Astrocyte of the hippocampus (primary cell): Measurements from ENCODE around the gene BMF.
"Not testable (repeated sequence)": the region's sequence is repeated elsewhere in the genome, so short reads cannot be mapped to it uniquely, and the experiment has no call there.

ENCODE experiments used
- DNase-seq: peaks from one replicate; pipeline ENCODE4 v3.0.0; 2011; ENCODE audit warnings: low read depth, low spot score

The BMF gene, protein sequence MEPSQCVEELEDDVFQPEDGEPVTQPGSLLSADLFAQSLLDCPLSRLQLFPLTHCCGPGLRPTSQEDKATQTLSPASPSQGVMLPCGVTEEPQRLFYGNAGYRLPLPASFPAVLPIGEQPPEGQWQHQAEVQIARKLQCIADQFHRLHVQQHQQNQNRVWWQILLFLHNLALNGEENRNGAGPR

DNA sequence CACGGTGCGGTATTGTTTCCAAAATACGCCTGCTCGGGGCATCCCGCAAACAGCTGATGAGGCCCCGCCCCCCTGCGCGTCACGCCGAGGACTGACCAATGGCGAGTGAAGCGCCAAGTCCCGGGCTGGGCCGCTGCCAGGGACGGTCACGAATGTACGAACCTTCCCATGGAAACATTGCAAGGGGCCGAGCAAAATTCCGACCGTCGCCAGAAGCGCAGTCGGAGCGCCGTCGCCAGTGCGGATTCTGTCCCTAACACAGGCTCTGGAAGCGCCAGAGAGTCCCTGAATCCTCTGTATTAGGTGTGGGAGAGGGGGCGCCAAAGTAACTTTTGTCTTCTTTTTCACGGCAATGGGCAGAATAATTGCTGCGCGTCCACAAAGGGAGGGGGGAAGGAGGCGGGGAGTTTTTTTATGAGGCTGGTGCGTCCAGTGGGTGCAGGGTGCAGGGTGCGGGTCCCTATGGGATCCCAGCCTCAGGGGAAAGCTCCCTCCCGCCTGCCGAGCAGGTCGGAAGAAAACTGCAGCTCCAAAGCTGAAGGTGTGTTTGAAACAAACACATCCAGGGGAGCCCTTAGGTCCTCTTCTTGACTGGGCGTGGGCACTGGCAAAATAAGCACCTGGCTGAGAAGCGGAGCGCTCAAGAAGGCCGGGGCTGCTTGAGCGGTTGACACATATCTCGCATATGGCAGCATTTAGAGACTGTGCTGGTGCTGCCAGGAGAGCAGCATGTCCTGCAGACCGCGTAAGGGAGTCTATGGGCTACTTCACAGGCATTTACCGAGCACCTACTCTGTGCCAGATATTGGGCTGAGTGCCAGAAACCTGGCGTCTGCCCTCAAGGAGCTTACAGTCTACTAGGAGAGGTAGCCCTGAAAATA, at the start of gene BMF:
TSS of gene BMF (minus strand) at position 25 of the 881 bp plus-strand sequence. CDS start 2,793 bp downstream, outside the sequence.
- DNase-seq: peak; percentile 100

DNA sequence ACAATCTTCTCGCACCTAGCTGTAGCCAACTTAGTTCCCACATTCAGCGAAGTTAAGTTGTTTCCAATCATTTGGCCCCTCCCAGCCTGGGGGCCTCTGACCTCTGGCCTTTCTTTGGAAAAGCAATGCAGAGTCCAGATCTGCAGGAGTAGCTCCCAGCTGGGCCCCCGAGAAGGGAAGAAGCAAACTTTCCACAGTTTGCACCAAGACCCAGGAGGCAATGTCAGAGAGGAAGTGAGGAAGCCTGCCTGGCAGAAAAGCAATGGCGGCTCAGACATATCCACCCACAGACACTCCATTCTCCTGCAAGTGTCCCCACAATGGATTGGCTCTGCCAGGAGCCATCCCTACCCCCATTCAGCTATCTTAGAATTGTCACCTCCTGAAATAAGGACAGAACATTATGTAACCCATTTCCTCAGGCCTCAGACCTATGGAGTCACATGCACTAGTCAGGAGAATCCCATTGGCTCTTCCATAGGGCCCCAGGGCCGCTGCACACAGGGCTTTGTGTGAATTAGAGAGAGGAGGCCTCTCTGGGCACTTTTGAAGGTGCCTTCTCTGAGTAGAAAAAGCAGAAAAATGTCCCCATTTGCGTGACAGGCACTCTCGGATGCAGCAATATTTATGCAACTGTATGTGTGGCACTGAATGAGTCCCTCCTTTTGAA, 49.2 kb upstream of the BMF start:
- DNase-seq: no peak

DNA sequence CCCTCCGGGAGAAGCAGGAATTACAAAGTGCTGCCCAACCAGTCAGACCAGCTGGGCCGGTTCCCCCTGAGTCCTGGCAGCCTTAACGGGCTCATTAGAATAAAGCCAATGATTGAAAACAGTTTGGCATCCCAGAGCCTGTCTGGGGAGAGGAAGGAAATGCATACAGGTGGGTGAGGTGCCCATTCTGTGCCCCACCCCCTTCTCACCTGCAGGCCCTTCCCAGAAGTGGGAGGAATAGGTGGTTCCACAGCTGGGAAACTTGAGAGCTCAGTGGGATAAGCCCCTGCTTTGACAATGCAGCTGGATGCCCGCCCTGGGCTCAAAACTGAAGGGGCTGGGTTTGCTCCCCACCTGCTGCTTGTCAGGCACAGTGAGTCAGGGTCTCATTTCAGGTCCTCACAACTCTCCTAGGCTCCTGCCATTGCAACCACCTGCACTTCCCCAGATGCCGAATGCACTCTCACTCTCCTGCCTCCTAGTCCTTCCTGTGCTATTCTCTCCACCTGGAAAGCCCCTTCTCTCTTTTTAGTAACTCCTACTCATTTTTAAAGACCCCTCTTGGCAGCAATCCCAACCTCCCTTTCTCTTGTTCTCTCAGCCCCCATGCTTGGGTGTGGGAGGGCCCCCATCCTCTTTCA, 46.7 kb upstream of the BMF start:
- DNase-seq: no peak

DNA sequence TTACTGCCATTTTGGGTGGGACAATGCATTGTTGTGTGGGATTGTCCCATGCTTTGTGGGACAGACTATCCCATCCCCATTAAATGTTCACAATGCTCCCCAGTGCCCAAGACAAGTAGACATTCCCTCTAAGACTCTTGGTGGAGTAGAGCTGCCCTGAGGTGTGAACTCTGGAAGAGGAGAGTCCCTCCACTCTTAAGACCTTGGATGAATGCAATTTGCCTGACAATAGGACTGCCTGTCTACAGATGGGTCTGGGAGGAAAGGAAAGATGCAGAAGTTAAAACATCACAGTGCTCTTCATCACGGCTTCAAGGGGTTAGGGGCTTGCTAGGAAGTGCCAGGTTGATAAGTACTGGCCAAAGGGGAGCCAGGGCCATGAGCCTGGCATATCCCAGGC, 46.1 kb upstream of the BMF start:
- DNase-seq: not testable (repeated sequence)

DNA sequence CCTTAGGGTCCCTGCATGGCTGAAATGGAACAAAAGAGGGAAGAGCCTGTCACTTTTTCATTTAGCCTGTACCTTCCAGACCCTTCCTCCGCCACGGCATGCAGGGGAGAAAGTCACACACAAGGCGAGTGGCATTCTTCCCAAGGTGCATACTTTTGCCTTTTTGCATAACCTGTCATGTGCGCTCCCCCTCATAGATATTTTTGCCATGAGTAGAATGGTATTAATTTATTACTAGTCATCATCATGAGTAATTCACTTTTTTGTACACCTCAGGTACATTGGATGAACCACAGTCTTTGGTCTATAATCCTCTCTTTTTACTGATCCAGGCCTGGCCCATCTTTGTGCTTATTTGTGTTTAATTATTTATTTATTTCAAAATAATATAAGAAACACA, 43.3 kb upstream of the BMF start:
- DNase-seq: no peak

DNA sequence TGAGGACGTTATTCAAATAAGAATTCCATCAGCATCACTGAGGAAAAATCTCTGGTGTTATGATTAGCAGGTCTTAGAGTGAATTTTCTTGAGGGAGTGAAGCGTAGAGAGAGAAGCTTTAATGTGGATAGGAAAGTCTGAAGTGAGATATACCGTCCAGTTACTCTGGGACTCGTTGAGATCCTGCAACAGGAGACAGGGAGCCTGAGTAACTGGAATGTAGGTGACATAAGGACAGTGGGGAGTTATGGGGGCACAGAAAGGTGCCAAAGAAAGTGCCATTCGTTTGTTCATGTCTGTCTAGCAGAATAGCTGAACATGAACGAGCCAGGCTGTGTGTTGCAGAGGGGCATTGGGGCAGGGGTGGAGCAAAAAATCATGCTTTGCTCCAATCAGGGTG, 42.8 kb upstream of the BMF start:
- no peak for DNase-seq

DNA sequence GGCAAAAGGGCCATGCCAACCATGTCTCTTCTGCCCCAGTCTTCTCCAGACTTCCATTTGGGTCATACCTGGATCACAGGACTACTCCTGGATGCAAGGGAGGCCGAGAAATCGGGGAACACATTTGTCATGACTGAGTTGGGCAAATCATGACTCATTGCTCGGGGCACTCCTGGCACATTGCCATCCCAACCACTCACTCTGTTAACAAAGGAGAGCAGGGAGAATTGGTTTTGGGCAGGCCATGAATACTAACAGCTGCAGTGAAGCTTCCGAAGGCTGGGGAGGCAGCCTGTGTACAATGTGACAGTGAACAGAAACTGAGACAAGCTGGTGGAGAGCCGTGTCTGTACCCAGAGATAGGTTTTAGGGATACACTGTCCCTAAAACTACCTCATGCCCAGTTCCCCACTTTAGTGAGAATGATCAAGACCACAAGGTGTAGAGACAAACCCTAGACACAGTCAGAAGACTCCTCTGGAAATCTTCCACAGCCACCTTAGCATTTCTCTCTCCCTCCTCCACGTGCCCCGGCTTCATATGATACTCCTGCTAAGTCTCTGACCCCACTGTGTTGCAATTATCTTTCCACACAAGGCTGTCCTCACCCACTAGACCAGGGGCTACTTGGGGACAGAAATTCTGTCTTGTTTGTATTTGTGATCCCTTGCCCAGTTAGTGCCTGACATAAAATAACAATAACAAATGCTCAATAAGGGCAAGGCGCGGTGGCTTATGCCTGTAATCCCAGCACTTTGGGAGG, 41.7 kb upstream of the BMF start:
- peak; percentile 91 for DNase-seq

DNA sequence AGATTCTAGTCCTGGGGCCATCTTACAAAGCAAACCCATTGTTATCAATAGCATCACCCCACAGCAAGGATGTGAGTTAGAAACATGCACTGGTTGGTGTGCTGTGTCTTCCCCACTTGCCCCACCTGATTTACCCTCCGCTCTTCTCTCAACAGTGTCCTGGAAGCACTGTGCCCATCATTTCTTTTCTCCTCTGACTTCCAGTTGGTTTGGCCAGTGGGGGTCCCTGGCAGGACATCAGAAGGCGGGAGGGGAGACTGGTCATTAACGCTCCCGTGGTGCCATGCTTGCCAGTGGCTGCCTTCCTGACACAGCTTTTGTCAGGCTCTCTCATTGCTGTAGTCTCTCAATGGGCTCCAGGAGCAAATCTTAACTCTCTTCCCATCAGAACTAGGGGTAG, 40.7 kb upstream of the BMF start:
- no peak for DNase-seq

DNA sequence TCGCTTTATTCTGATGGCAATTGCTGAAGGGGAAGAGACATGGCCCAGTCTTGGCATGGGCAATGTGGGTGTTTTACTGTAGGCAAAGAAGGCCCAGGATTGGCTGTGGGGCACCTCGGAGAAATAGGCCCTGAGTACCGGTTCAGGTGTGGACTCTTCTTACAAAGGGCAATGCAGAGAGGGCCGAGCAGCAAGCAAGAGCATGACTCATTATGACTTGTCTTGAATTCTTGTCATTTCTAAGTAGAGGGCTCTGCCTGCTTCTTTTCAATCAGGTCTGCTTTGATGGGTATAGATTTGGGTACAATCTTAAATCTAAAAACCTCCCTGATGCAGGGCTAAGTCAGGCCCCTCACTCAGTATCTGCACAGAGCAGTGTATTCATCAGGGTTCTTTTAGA, 37.4 kb upstream of the BMF start:
- peak; percentile 36 for DNase-seq

DNA sequence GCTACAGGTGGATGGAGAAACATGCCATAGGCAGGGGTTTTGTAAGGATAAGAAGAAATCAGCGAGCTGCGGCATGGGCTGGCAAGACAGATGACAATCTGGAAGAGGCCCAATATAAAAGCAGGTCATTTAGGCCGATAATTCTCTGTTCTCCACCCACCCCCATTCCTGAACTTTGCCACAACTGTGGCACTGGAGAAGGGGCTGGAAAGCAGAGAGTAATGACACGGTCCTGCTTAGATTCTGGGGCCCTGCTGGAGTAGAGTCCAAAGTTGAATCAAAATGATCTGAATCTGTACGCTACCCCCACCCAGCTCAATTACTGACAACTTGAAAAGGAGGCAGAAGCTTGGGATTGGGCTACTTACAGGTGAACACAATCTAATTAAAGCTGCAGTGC, 33.7 kb upstream of the BMF start:
- DNase-seq: no peak

DNA sequence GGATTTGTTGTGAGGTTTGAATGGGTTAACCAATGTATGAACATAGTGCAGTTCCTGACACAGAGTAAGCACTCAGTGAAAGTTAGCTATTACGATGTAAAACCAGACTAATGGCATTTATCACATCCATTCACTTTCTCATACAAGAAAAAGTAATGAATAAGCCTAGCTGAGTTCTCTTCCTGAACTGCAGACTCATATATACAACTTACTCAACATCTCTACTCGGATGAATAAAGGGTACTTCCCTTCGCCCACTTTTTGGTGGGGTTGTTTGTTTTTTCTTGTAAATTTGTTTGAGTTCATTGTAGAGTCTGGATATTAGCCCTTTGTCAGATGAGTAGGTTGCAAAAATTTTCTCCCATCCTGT, 29.5 kb upstream of the BMF start:
- not testable (repeated sequence) for DNase-seq

DNA sequence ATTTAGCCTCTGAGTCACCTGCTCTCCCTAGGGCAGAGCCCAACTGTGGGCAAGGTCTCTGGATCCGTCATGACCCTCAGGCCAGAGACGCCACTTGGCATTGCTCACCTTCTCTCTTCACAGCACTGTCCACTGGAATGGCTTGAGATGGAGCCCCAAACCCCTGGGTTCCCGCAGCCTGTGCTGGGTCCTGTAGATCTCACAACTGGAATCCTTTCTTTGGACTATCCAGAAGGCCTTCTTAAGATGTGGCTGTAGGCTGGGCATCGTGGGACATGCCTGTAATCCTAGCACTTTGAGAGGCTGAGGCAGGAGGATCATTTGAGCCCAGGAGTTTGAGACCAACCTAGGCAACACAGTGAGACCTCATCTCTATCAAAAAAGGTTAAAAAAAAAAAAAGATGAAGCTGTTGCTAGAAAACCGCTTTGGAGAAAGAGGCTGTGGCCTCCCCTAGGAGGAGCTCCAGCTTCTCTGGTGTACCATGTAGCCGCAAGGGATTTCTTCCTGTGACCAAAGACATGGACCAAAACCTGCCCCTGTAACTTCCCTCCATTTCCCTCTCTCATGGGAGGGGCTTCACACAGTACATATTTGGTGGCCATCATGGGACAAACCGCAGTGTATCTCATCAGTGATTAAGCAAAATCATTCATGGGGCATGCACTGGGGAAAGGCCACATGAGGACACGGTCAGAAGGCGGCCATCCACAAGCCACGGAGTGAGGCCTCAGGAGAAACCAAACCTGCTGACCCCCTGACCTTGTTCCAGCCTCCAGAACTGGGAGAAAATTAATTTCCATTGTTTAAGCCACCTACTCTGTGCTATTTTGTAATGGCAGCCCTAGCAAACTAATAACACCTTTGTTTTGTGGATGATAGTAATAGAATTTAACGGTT, 28.9 kb upstream of the BMF start:
- no peak for DNase-seq

DNA sequence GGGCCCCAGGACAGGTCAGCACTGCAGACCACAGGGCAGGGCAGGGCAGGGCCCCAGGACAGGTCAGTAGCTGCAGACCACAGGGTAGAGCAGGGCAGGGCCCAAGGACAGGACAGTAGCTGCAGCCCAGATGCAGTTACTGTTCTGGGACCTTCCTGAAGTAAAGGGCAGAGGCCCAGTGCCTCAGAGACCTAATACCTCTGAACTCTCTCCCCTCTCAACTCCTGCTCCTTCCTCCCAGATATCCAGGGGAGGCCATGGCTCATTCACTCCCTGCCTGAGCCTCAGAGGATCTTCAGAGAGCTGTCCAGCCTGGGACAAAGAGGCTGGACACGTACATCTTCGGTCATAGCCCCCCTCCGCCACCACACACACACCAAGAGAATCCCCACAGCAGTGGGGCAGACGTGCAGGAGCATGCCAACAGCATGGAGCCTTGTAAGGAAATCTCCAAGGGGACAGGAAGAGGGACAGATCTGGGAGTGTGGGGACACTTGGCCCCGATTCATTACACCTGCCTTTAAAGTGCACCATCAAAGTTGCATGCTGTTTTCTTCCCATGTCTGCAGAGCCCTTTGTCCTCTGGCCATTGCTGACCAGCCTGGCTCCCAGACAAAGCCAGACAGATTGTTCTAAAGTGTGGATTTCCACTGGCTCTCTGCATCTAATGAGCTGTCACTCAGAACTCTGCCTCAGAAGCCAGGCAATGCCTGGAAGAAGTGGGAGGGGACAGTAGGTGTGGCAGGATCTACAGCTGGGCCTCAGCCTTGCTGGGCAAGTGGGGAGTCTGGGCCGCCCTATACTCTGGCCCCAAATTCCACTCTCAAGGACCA, 28.0 kb upstream of the BMF start:
- DNase-seq: peak; percentile 48

DNA sequence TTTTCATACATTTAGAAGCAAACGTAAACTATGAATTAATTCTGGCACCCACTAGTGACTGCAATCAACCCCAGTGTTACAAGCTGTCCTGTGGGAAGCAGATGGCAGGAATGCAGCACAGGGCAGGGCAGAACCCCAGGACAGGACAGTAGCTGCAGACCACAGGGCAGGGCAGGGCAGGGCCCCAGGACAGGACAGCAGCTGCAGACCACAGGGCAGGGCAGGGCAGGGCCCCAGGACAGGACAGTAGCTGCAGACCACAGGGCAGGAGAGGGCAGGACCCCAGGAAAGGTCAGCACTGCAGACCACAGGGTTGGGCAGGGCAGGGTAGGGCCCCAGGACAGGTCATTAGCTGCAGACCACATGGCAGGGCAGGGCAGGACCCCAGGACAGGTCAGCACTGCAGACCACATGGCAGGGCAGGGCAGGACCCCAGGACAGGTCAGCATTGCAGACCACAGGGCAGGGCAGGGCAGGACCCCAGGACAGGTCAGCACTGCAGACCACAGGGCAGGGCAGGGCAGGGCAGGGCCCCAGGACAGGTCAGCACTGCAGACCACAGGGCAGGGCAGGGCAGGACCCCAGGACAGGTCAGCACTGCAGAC, 27.3 kb upstream of the BMF start:
- not testable (repeated sequence) for DNase-seq

DNA sequence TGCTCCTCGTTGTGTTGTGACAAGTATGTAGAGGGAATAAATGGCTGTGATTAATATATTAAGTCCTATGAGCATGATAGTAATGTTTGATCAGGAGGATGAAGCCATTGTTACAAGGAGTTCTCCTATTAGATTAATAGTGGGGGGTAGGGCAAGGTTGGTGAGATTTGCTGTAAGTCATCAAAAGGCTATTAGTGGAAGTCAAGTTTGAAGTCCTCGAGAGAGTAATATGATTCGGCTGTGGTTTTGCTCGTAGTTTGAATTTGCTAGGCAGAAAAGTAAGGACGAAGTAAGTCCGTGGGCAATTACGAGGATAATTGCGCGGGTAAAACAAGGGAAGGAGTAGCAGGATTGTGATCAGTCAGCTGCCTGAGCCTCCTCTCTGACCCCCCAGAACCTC, 26.2 kb upstream of the BMF start:
- DNase-seq: no peak

DNA sequence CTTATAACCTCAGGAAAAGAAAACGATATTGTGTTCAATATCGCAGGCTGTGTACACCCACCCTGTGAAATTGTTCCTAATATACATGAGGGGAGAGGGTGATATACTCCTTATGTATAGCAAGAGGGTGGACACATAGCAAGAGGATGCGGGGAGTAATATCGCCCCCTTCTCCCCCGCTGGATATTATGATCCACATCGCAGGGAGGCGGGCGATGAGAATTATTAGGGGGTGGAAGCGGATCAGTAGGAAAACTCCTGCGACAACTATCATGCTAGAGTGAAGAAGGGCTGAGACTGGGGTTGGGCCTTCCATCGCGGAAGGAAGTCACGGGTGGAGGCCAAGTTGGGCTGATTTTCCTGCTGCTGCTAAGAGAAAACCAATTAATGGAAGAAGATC, 24.9 kb upstream of the BMF start:
- DNase-seq: no peak

DNA sequence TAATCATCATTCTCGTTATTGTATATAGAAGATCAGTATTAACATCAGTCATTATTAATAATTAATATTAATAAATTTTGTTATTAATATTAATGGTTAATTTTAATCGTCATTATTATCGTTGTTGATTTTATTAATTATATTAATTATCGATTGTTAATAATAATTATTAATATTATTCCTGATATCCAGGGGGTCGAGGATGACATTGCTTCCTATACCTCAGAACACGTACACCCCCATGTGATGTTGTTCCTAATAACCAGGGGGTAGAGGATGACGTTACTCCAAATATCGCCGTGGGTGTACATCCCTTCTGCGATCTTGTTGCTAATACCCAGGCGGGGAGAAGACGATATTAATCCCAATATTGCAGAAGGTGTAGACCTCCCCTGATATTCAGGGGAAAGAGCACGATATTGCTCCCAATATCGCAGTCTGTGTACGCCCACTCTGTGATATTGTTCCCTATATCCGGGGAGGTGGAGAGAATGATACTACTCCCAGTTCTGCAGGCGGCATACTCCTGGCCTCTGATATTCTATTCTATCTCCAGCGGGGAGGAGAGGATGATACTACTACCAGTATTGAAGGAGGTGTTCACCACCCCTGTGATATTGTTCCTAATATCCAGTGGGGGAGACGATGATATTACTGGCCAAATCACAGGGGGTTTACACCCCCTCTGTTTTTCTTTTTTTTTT, 22.3 kb upstream of the BMF start:
- DNase-seq: no peak

DNA sequence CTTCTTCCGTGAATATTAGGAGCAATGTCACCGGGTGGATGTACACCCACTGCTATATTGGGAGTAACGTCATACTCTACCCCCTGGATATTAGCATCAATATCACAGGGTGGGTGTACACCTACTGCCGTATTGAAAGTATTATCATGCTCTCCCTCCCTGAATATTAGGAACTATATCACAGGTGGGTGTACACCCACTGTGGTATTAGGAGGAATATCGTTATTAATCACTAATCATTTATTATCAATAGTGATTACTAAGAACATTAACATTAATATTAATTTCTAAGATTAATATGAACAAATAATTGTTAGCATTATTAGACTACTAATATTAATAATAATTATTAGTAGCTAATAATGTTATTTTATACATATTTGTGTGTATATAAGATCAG, 21.4 kb upstream of the BMF start:
- DNase-seq: no peak
